CD4-positive, alpha-beta T cell (primary cell): ENCODE results near the gene MAP3K5. TPM values are rescaled to one million over a fixed set of nuclear protein-coding genes. Genes with fewer than 3 reads are reported as not detected.

ENCODE experiments used
- ATAC-seq: fragments of 200-7000 bp; cut with Tn5 transposase; one replicate; pipeline ENCODE4 v1.10.0; 2022; ENCODE audit warnings: mild to moderate bottlenecking; ENCODE audit not compliant: poor library complexity
- CTCF ChIA-PET: fragments of 350-600 bp; sonication (Branson Sonifier 250); formaldehyde crosslinking; loops from one replicate; lab custom pipeline; 2021; ENCODE audit warnings: antibody characterized with exemption, inconsistent platforms; lab: Charles Lee
- POLR2A ChIA-PET: fragments of 350-600 bp; sonication (Branson Sonifier 250); formaldehyde crosslinking; loops from one replicate; lab custom pipeline; 2021; ENCODE audit warnings: antibody characterized with exemption, inconsistent platforms; lab: Charles Lee
- DNase-seq, 14 experiments: peaks; one replicate each; pipeline ENCODE4 v3.0.0-alpha.2; 2013 to 2020; ENCODE audit warnings: mixed read lengths in 2 of 14
- H3K27ac ChIP-seq, 2 donors: one replicate each; pipeline versions ENCODE4 v1.5.1 to v1.7.0; 2013; ENCODE audit warnings: low read length in 2 of 2, low read depth in 1 of 2, mild to moderate bottlenecking in 1 of 2
- H3K27me3 ChIP-seq, 2 experiments: 1 replicate in 1 of 2; 2 replicates in 1 of 2; pipeline versions ENCODE4 v1.6.1 to v1.7.0; 2013; ENCODE audit warnings: low read length in 2 of 2, control low read depth in 1 of 2, mild to moderate bottlenecking in 1 of 2, moderate library complexity in 1 of 2; ENCODE audit not compliant: insufficient read depth in 2 of 2, control insufficient read depth in 1 of 2
- H3K36me3 ChIP-seq: one replicate; pipeline ENCODE4 v1.6.1; 2013; ENCODE audit warnings: low read length, control low read depth; ENCODE audit not compliant: insufficient read depth
- H3K4me1 ChIP-seq: one replicate; pipeline ENCODE4 v1.6.1; 2013; ENCODE audit warnings: low read length, control low read depth; ENCODE audit not compliant: insufficient read depth
- H3K4me3 ChIP-seq: one replicate; pipeline ENCODE4 v1.5.1; 2013; ENCODE audit warnings: mild to moderate bottlenecking, low read length, moderate library complexity
- H3K9me3 ChIP-seq, 2 experiments: 1 replicate in 1 of 2; 2 replicates in 1 of 2; pipeline versions ENCODE4 v1.6.1 to v1.7.0; 2013; ENCODE audit warnings: low read length in 2 of 2, mild to moderate bottlenecking in 2 of 2, control low read depth in 1 of 2, moderate library complexity in 1 of 2; ENCODE audit not compliant: control insufficient read depth in 1 of 2, insufficient read depth in 1 of 2
- H3K27ac Mint-ChIP-seq: one replicate; pipeline ENCODE4 v1.8.0; 2020; ENCODE audit warnings: mixed read lengths
- H3K27me3 Mint-ChIP-seq: one replicate; pipeline ENCODE4 v1.8.0; 2021; ENCODE audit warnings: mixed read lengths
- H3K36me3 Mint-ChIP-seq: one replicate; pipeline ENCODE4 v1.8.0; 2021; ENCODE audit warnings: low read depth, mixed read lengths
- H3K4me1 Mint-ChIP-seq: one replicate; pipeline ENCODE4 v1.8.0; 2021; ENCODE audit warnings: low read depth, mixed read lengths
- H3K4me3 Mint-ChIP-seq: one replicate; pipeline ENCODE4 v1.8.0; 2020; ENCODE audit warnings: mild to moderate bottlenecking, mixed read lengths
- H3K9me3 Mint-ChIP-seq: one replicate; pipeline ENCODE4 v1.8.0; 2020; ENCODE audit warnings: mixed read lengths
- CTCF ChIP-seq: fragments of 200-600 bp; IDR thresholded peaks from one replicate; pipeline ENCODE4 v1.8.0; 2022; ENCODE audit warnings: antibody characterized with exemption, mild to moderate bottlenecking
- intact Hi-C, 2 experiments: fragments of 100-400 bp; cut with DNase I in 1 of 2; cut with micrococcal nuclease in 1 of 2; formaldehyde crosslinking; loops; one replicate each; pipeline versions ENCODE4 v1.15.1 to v1.9.0; 2023 to 2025; cut with DNase I, micrococcal nuclease
- total RNA-seq, 174 experiments: library from RNA in 2 of 174; stranded (reverse) in 2 of 174; gene quantifications; one replicate each; pipeline ENCODE4 v1.2.3 and lab custom pipeline; 2021 to 2026

The MAP3K5 gene
- total RNA-seq, 2 experiments from 2014 or later = 12.9 to 14.1 TPM

- Mint-ChIP-seq H3K9me3 (no peaks in the 10 kb centered on the region), H3K4me1 (peaks cover 4% of the 10 kb centered on the region), H3K36me3 (peaks cover 63% of the 10 kb centered on the region), H3K4me3 (no peak overlapping the region), H3K27me3 (no peaks in the 10 kb centered on the region), H3K27ac (no peak overlapping the region)
- ChIA-PET POLR2A (no interaction called here), CTCF (no interaction called here)
- no peak for DNase-seq
- ATAC-seq = no peak
- TF ChIP-seq CTCF = no peak
- Histone ChIP-seq H3K36me3 (peaks cover 52% of the 10 kb centered on the region), H3K9me3 (no peaks in the 10 kb centered on the region), H3K4me1 (peaks cover 8% of the 10 kb centered on the region), H3K27ac (no peak overlapping the region), H3K4me3 (no peak overlapping the region), H3K27me3 (no peaks in the 10 kb centered on the region)
- intact Hi-C loops = no loop called here
Observed at GRCh38 chr6:136599329-136600011, 192.8 kb downstream of the MAP3K5 start.

GRCh38 chr6:136598048-136598447, 194.2 kb downstream of the MAP3K5 start:
- H3K36me3 Mint-ChIP-seq = peaks cover 65% of the 10 kb centered on the region
- H3K4me1 Mint-ChIP-seq = peaks cover 13% of the 10 kb centered on the region
- ATAC-seq (no peak), DNase-seq (no peak)
- H3K27me3 ChIP-seq = no peaks in the 10 kb centered on the region
- H3K27ac ChIP-seq = no peak overlapping the region
- ChIA-PET POLR2A (no interaction called here), CTCF (no interaction called here)
- TF ChIP-seq CTCF = no peak
- peaks cover 43% of the 10 kb centered on the region for H3K36me3 ChIP-seq
- no peak overlapping the region for H3K27ac Mint-ChIP-seq
- no peaks in the 10 kb centered on the region for H3K9me3 ChIP-seq
- no peak overlapping the region for H3K4me3 ChIP-seq
- intact Hi-C loops = no loop called here
- H3K9me3 Mint-ChIP-seq = no peaks in the 10 kb centered on the region
- H3K27me3 Mint-ChIP-seq = no peaks in the 10 kb centered on the region
- H3K4me3 Mint-ChIP-seq = no peak overlapping the region
- peaks cover 17% of the 10 kb centered on the region for H3K4me1 ChIP-seq

DNA sequence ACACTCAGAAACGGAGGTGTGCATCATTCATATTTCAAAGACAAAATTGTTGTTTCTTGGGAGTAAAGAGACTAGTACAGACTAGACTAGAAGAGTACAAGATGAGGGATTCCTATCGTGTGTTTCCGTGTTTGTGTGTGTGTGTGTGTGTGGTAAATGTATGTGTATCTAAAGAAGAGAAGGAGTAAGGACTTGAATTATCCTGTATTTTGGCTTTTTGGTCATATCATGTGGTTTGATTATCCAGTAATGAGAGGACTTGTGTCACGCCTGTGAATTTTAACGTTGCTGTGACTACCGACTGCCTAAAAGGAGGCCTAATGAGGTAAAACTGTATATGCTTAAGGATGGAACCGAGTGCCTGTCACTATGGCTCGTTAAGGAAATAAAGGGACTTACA, 197.6 kb downstream of the MAP3K5 start:
- H3K4me3 ChIP-seq = no peak overlapping the region
- H3K27me3 ChIP-seq = no peaks in the 10 kb centered on the region
- ChIA-PET CTCF (interaction anchor here (1.2 kb wide), 1 partner anchor 198 kb away, joined by 5 read pairs; the partner anchor contains the start of gene MAP3K5), POLR2A (interaction anchor here (0.7 to 1.2 kb wide), 3 partner anchors 40 to 198 kb away, joined by 3 to 4 read pairs (median 4); partner anchors contain the start of gene MAP3K5)
- no peaks in the 10 kb centered on the region for H3K9me3 Mint-ChIP-seq
- H3K9me3 ChIP-seq = no peaks in the 10 kb centered on the region
- H3K27ac Mint-ChIP-seq = peak overlapping the region; percentile 16
- TF ChIP-seq CTCF = no peak
- peaks cover 76% of the 10 kb centered on the region for H3K36me3 Mint-ChIP-seq
- H3K4me1 ChIP-seq = peaks cover 17% of the 10 kb centered on the region
- H3K4me1 Mint-ChIP-seq = peaks cover 13% of the 10 kb centered on the region
- H3K27me3 Mint-ChIP-seq = no peaks in the 10 kb centered on the region
- H3K36me3 ChIP-seq = peaks cover 53% of the 10 kb centered on the region
- ATAC-seq (no peak), DNase-seq (no peak)
- no peak overlapping the region for H3K4me3 Mint-ChIP-seq
- intact Hi-C loops = no loop called here
- peak overlapping the region in 1 of 2 donors; percentile 4 for H3K27ac ChIP-seq
